WI38 (cell line): Measurements from ENCODE around the gene CROCC2.

Experiments used
- H3K4me3 ChIP-seq: 2 replicates; pipeline ENCODE4 v1.5.1; 2011; ENCODE audit warnings: low read depth, mild to moderate bottlenecking, control low read depth, low read length
- CTCF ChIP-seq: IDR thresholded peaks from 2 replicates; pipeline ENCODE4 v1.5.1; 2012; ENCODE audit warnings: low read depth, mild to moderate bottlenecking, control low read depth, low read length

CROCC2 gene

GRCh38 chr2:241036397-241036963, 130.3 kb downstream of the CROCC2 start:
- TF ChIP-seq CTCF, result no peak
- no peak overlapping the region for H3K4me3 ChIP-seq

GRCh38 chr2:241036964-241037421, 130.9 kb downstream of the CROCC2 start:
- no peak for TF ChIP-seq CTCF
- H3K4me3 ChIP-seq, result no peak overlapping the region

- no peak for TF ChIP-seq CTCF
- no peak overlapping the region for H3K4me3 ChIP-seq
Measured at GRCh38 chr2:241037498-241037897, 131.4 kb downstream of the CROCC2 start.

- H3K4me3 ChIP-seq, result no peak overlapping the region
- TF ChIP-seq CTCF, result no peak
Measured at GRCh38 chr2:241038374-241039180, 132.4 kb downstream of the CROCC2 start.

- no peak overlapping the region for H3K4me3 ChIP-seq
- no peak for TF ChIP-seq CTCF
Measured at GRCh38 chr2:241039416-241039815, 133.3 kb downstream of the CROCC2 start.

- H3K4me3 ChIP-seq, result no peak overlapping the region
- no peak for TF ChIP-seq CTCF
Measured at GRCh38 chr2:241040081-241040803, 134.1 kb downstream of the CROCC2 start.
